DMS79 treated with DMSO at 0.1 percent for 48 hours (cell line): ENCODE results near the gene IRAK1.

Source experiments
- DNase-seq: peaks from one replicate; lab custom pipeline; 2025; lab: John Stamatoyannopoulos, UW

IRAK1 gene

DNA sequence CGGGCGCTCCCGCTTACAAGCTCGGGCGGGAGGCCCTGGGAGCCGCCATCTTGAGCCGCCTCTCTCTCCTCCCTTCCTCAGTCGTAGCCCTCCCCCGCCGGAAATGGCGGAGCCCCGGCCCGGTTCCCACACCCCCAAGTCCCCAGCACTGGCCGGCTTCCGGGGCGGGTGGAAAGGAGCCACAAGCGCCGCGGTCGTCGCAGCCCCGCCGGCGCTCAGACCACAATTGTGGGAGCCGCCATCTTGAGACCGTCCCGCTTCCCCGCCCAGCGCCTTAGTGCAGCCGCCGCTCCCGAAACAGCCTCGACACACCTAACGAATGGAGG is 48.6 kb downstream of the IRAK1 start:
- DNase-seq: peak; percentile 68

DNA sequence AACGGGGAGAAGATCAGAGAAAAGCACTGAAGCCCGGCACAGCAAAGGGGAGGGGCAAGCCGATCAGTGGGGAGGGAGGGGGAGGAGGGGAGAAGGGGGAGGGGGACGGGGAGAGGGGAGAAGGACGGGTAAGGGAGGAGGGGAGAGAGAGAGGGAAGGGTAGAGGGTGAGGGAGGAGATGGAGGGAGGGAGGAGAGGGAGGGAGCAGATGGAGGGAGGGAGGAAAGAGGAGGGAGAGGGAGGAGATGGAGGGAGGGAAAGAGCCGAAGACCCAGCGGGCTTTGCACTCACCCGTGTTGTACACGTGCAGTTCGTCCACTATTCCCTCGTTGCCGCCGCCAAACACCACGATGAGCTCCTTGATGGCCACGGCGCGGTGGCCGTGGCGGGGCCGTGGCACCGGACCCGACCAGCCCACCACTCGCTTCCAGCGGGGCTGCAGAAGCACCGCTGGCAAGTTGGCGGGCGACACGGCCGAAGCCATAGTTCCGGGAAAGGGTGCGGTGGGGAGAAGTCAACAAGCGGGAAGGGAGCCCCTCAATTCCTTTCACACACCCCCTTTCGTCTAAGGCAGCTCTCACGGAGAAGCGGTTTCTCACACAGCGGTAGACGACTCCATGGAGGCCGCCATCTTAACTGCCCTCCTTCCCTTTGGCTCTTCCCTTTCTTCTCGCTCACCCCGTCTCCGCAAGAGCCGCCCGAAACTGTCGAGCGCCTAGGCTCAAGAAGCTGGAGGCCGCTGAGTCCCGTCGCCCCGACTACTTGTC is 49.2 kb downstream of the IRAK1 start:
- DNase-seq: peak; percentile 42

DNA sequence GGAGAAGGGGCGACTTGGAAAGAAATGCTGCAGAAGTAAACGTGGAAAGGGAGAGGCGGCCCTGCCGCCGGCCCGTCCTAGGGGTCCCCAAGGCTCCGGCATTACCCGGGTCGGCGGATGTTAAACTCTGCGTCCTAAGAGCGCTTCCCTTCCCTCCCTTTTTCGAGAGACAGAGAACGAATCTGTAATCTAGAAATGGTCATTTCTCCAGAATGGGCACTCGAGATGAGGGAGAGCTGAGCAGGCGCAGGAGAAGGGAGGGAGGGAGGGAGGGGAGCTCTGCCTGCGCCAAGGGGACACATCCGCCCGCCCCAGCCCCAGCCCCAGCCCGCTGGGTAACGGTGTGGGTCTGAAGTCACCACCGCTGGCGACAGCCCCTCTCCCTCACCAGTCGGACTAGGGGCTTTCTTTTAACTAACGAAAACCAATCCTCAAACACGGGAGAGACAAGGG is 49.8 kb downstream of the IRAK1 start:
- DNase-seq: no peak

GRCh38 chrX:153969125-153969903 is 50.4 kb downstream of the IRAK1 start:
- no peak for DNase-seq

DNA sequence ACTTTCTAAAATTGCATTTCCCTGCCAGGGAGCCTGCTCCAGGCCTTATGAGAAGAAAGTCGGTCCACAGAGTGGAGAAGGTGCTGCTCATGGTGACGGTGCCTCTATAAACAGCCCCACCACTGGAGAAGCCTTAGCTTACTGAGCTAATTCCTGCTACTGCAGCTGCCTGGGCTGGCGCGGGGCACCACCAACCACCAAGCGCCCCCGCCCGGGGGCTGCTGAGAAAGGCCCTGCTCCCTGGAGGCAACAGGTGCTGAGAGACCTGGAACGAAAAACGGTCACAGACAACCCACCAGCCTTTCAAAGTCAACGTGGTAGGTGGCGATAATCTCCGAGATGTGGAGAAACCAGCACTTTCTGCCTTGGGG is 51.0 kb downstream of the IRAK1 start:
- DNase-seq: peak; percentile 3

DNA sequence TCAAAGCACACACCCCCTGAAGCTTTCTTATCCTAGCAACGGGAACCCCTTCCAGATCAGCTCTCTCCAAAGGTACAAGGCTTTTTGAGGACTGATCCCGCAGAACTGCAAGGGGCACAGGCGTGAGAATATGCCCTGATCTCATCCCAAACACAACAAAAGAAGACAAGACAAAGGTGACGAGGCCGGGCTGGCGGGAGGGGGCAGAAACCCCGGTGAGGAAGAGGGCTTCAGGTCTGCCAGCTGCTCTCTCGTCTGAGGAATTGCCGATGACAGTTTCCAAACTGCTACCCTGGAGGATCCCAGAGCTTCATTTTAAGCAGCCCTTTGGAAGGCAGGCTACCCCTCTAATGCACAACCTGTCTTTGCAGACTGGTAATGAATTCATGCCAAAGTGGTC is 51.4 kb downstream of the IRAK1 start:
- DNase-seq: no peak

DNA sequence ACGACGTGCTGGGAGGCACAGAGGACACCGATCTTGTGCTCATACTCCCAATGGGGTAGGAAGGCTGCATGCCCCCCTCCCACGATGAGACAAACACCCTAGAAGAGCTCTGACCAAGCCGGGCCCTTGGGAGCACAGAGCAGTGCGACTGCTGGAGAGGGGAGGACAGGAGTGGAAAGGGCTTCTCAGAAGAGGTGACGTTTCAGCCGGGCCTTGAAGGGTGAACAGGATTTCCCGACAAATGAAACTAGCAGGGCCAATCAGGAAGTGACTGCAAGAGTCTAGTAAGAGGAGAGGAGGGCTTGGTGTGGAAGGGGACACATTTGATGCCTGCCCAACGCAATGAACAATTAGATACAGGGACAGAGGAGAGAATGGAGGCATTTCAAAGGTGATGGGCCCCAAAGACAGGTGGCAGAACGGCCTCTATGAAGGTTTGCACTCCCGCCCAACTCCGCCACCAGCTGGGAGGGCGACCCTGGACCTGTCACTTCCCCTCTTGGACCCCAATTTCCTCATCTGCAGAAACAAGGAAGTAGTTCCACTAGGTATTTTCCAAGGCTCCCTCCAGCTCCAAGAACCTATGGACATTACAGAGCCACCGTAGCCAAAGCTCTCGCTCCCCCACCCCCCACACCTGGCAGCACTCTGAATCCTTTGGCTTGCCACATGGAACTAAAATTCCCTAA is 52.0 kb downstream of the IRAK1 start:
- no peak for DNase-seq

DNA sequence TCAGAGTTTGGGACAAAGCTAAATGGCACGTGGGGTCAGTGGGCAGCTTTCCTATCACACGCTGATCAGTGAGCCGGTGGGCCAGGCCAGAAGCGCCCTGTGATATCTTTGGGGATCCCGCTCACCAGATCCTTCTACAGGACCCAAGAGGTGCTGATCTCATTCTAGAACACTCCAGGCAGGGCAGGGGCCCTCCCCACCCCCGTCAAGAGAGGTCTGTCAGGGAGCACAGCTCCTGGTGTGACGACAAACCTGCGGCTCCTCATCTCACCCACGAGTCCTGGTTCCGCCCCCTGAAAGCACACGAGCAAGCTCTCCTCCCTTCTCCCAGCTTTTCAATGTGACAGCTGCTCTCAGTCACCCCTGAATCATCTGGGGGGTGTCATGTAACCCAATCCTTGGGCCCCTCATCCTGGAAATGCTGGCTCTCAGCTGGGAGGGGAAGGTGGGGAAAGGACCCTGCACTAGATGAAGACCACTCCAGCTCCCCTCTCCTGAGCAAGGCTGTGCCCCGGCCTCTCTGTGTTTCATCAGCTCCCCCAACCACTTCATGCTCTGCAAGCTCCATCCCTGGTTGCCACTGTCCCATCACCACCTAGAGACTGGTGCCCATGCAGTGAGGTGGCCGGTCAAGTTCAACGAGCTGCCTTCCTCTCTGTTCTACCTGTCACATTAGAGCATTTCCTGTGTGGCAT is 52.7 kb downstream of the IRAK1 start:
- no peak for DNase-seq

GRCh38 chrX:153966283-153966688 is 53.4 kb downstream of the IRAK1 start:
- no peak for DNase-seq

DNA sequence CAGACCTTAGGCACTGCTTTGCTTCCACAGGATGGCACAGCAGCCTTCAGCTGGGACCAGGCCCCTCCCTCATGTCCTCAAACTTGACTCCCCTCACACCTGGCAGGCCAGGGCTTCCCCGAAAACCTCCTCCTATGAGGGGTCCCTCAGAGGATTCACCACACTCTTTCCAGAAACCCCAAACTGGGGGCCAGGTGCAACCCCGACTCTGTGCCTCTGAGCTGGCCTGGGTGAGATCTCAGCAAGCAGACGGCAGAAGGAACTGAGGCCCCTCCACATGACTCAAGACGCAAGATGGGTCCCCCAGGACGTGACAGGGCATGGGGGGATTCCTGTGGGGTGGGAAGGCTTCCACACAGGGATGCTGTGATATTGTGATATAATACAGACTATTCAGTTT is 54.3 kb downstream of the IRAK1 start:
- DNase-seq: no peak

GRCh38 chrX:153964105-153964504 is 55.6 kb downstream of the IRAK1 start:
- DNase-seq: no peak

GRCh38 chrX:153963546-153963945 is 56.2 kb downstream of the IRAK1 start:
- DNase-seq: no peak

DNA sequence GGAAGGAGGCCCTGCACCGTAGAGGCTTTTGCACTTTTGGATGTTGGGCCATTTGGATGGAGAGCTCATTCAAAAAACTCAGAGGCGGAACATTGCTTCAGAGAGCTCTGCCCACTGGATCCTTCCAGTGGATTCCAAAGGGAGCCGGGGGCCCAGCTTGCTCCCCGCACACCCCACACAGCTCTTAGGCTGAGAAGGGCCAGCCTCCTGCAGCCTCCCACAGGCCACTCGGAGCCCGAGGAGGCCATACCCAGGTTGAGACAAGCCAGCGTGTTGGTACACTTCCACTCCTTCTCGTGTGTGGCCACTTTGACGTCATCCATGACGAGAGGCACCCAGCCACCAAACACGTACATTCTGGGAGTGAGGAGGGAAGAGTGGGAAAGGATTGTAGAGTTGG is 58.4 kb downstream of the IRAK1 start:
- no peak for DNase-seq

- DNase-seq: no peak
Observed at GRCh38 chrX:153960786-153961185, 58.9 kb downstream of the IRAK1 start.
